Keratinocyte (primary cell): ENCODE results near the gene ZNF500.

Experiments used
- CTCF ChIP-seq, 3 experiments: IDR thresholded peaks in 1 of 3; conservative IDR thresholded peaks in 1 of 3; optimal IDR thresholded peaks in 1 of 3; 2 replicates in 2 of 3; 3 replicates in 1 of 3; pipeline versions ENCODE3 to v1.5.1; 2011; ENCODE audit warnings: low read length in 3 of 3, mild to moderate bottlenecking in 3 of 3, moderate library complexity in 2 of 3, control low read depth in 1 of 3, inconsistent platforms in 1 of 3; ENCODE audit not compliant: insufficient read depth in 2 of 3; ENCODE audit errors: extremely low read depth in 1 of 3
- EZH2 ChIP-seq: IDR thresholded peaks from one replicate; pipeline ENCODE4 v1.6.1; 2012; ENCODE audit warnings: inconsistent platforms, mild to moderate bottlenecking, low read length, moderate library complexity

DNA sequence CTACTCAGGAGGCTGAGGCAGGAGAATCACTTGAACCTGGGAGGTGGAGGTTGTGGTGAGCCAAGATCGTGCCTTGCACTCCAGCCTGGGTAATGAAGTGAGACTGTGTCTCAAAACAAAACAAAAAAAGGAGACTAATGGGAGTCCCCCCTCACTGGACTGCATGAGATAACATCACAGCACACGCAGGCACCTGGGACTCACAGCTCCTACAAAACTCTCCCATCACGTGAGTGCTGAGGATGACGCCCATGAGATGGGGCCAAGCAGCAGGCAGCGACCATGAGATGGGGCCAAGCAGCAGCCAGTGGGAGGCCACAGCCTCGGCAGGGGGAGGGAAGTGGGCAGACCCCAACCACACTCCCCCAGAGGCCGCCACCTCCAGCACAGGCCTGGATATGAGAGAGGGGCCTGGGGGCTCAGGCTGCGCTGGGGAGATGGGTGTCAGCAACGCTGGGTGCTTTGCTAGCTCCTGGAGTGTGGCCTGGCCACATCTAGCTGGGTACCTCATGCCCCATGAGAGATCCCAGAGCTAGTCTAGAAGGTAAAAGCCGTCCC, 17.2 kb downstream of the ZNF500 start:
- TF ChIP-seq CTCF (optimal IDR thresholded peaks at IDR 0.05 in 1 of 3, IDR thresholded peaks at IDR 0.05 in 1 of 3, conservative IDR thresholded peaks at IDR 0.05 in 1 of 3; ENCODE audit: extremely low read depth in 1 of 3, insufficient read depth in 2 of 3, low read length in 3 of 3) (no peak), EZH2 (no peak)
